Naive B cell (primary cell): ENCODE results near the gene MBNL2. TPM values are rescaled to one million over a fixed set of nuclear protein-coding genes. Genes with fewer than 3 reads are reported as not detected.

Experiments used
- ATAC-seq, 2 donors: fragments of 150-1000 bp; cut with Tn5 transposase; 2 replicates each; pipeline ENCODE4 v1.10.0; 2021; ENCODE audit warnings: low read depth in 2 of 2, mild to moderate bottlenecking in 2 of 2, moderate library complexity in 2 of 2
- DNase-seq: peaks from one replicate; pipeline ENCODE4 v3.0.0; 2022
- H3K27ac Mint-ChIP-seq, 6 donors: one replicate each; pipeline ENCODE4 v1.8.0; 2020 to 2022; ENCODE audit warnings: mild to moderate bottlenecking in 6 of 6, mixed read lengths in 6 of 6, moderate library complexity in 5 of 6, inconsistent platforms in 2 of 6
- H3K27me3 Mint-ChIP-seq, 3 donors: one replicate each; pipeline ENCODE4 v1.8.0; 2021 to 2022; ENCODE audit warnings: mixed read lengths in 3 of 3, mild to moderate bottlenecking in 1 of 3
- H3K36me3 Mint-ChIP-seq, 2 donors: one replicate each; pipeline ENCODE4 v1.8.0; 2020 to 2022; ENCODE audit warnings: mixed read lengths in 2 of 2, inconsistent platforms in 1 of 2, mild to moderate bottlenecking in 1 of 2
- H3K4me1 Mint-ChIP-seq, 3 donors: one replicate each; pipeline ENCODE4 v1.8.0; 2020 to 2022; ENCODE audit warnings: mixed read lengths in 3 of 3, inconsistent platforms in 1 of 3, mild to moderate bottlenecking in 1 of 3, moderate library complexity in 1 of 3
- H3K4me3 Mint-ChIP-seq, 8 donors: one replicate each; pipeline ENCODE4 v1.8.0; 2020 to 2022; ENCODE audit warnings: mild to moderate bottlenecking in 8 of 8, mixed read lengths in 8 of 8, moderate library complexity in 8 of 8, inconsistent platforms in 2 of 8
- H3K9me3 Mint-ChIP-seq, 7 donors: one replicate each; pipeline ENCODE4 v1.8.0; 2020 to 2022; ENCODE audit warnings: mixed read lengths in 7 of 7, mild to moderate bottlenecking in 5 of 7, inconsistent platforms in 2 of 7, moderate library complexity in 1 of 7
- polyA plus RNA-seq, 6 donors: library from polyadenylated mRNA; unstranded; fragments of 300-500 nt; fragmentation: Illumina TruSeq; gene quantifications; one replicate each; pipeline ENCODE4 v1.2.3, GENCODE V29; 2021; ENCODE audit warnings: low read depth in 6 of 6

The MBNL2 gene, protein sequence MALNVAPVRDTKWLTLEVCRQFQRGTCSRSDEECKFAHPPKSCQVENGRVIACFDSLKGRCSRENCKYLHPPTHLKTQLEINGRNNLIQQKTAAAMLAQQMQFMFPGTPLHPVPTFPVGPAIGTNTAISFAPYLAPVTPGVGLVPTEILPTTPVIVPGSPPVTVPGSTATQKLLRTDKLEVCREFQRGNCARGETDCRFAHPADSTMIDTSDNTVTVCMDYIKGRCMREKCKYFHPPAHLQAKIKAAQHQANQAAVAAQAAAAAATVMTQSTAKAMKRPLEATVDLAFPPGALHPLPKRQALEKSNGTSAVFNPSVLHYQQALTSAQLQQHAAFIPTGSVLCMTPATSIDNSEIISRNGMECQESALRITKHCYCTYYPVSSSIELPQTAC
- polyA plus RNA-seq = 10 to 100 TPM; 18.2 to 36.1 (median 21.3) TPM

DNA sequence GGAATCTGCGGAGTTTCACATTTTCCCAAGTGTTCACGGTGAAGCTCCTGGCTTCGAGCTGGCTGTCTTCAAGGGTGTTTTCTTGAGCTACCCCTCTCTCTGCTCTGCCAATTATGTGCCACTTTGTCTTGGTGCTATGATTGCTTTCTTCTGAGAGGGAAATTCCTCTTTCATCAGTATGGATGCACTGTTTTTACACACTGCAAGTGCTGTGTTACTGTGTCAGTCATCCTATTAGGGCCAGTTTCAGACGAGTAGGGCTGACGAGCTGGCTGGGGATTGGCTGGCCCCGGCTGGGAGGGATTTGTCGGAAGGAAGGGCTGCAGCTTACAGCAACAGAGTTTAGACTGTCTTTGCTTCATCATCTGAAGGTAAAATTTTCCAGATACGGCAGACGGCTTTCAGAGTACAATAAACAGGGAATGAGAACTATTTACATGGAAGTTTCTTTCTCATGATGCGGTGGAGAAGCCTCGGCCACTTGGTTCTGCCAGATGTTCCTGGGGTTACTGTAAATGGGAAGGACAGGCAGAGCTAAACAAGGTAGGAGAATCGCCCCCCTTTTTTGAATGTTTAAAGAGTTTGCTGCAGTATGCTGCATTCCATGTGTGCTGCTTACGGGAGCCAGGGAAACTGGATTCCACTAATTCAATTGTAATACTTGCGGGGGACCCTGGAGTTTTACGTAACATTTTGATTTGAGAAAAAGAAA, at the start of gene MBNL2:
Gene MBNL2, plus strand, starts transcription at position 345 of the 712 bp plus-strand sequence. CDS start 53,903 bp downstream, outside the sequence.
- Mint-ChIP-seq H3K27me3 (no peaks in the 10 kb centered on the region), H3K4me1 (peaks cover 38 to 43% (median 43%) of the 10 kb centered on the region in 3 donors), H3K27ac (peak within 1 kb of the TSS; percentile 87 to 99 (median 96)), H3K9me3 (no peaks in the 10 kb centered on the region), H3K36me3 (no peaks in the 10 kb centered on the region), H3K4me3 (peak within 1 kb of the TSS; percentile 88 to 100 (median 94))
- peak; percentile 86 for DNase-seq
- ATAC-seq = peak; percentile 89 to 91

DNA sequence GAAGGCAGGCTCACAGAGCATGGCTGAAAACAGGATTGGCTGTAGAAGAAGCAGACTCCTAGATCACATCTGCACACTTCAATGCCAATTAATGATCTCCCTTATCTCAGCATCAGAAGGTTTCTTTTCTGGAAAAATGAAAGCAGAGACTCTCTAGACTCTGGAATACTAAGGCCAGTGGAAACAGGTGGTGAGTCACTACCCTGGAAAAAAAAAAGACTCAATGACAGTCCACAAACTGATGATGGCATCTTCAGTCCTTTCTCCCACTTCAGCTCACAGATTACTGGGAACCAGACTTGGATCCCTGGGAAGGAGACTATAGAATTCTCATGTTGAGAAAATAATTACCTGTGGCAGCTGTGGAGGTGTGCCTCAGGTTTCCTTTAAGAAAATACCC, 47.5 kb upstream of the MBNL2 start:
- Mint-ChIP-seq H3K27ac (no peak overlapping the region), H3K4me3 (no peak overlapping the region), H3K36me3 (no peaks in the 10 kb centered on the region), H3K9me3 (peaks cover 0 to 12% (median 5%) of the 10 kb centered on the region in 7 donors), H3K27me3 (peaks cover 30 to 44% (median 37%) of the 10 kb centered on the region in 3 donors), H3K4me1 (no peaks in the 10 kb centered on the region)
- DNase-seq (no peak), ATAC-seq (no peak)

- DNase-seq (no peak), ATAC-seq (no peak)
- Mint-ChIP-seq H3K4me3 (no peak overlapping the region), H3K27ac (no peak overlapping the region), H3K27me3 (peaks cover 30 to 40% (median 40%) of the 10 kb centered on the region in 3 donors), H3K4me1 (no peaks in the 10 kb centered on the region), H3K36me3 (no peaks in the 10 kb centered on the region), H3K9me3 (peaks cover 0 to 12% (median 5%) of the 10 kb centered on the region in 7 donors)
Measured at GRCh38 chr13:97175041-97175440, 47.1 kb upstream of the MBNL2 start.

- Mint-ChIP-seq H3K4me1 (no peaks in the 10 kb centered on the region), H3K27me3 (peaks cover 24 to 33% (median 26%) of the 10 kb centered on the region in 3 donors), H3K27ac (no peak overlapping the region), H3K4me3 (no peak overlapping the region), H3K36me3 (no peaks in the 10 kb centered on the region), H3K9me3 (peaks cover 0 to 9% (median 5%) of the 10 kb centered on the region in 7 donors)
- no peak for DNase-seq
- ATAC-seq = no peak
Measured at GRCh38 chr13:97179501-97179900, 42.6 kb upstream of the MBNL2 start.

- DNase-seq (no peak), ATAC-seq (no peak)
- Mint-ChIP-seq H3K27ac (no peak overlapping the region), H3K4me1 (no peaks in the 10 kb centered on the region), H3K27me3 (peaks cover 27 to 38% (median 29%) of the 10 kb centered on the region in 3 donors), H3K9me3 (no peaks in the 10 kb centered on the region), H3K4me3 (no peak overlapping the region), H3K36me3 (no peaks in the 10 kb centered on the region)
Measured at GRCh38 chr13:97182111-97182890, 39.8 kb upstream of the MBNL2 start.

- H3K36me3 Mint-ChIP-seq = no peaks in the 10 kb centered on the region
- no peak overlapping the region for H3K27ac Mint-ChIP-seq
- peaks cover 36 to 43% (median 42%) of the 10 kb centered on the region in 3 donors for H3K27me3 Mint-ChIP-seq
- H3K4me1 Mint-ChIP-seq = peaks cover 0 to 9% (median 6%) of the 10 kb centered on the region in 3 donors
- DNase-seq = no peak
- H3K4me3 Mint-ChIP-seq = no peak overlapping the region
- ATAC-seq = no peak
- H3K9me3 Mint-ChIP-seq = peaks cover 0 to 2% (median 0%) of the 10 kb centered on the region in 7 donors
Measured at GRCh38 chr13:97185291-97185690, 36.8 kb upstream of the MBNL2 start.

GRCh38 chr13:97185751-97186150, 36.4 kb upstream of the MBNL2 start:
- DNase-seq (no peak), ATAC-seq (no peak)
- Mint-ChIP-seq H3K27ac (no peak overlapping the region), H3K27me3 (peaks cover 37 to 41% (median 41%) of the 10 kb centered on the region in 3 donors), H3K9me3 (peaks cover 0 to 2% (median 0%) of the 10 kb centered on the region in 7 donors), H3K36me3 (no peaks in the 10 kb centered on the region), H3K4me1 (peaks cover 0 to 9% (median 6%) of the 10 kb centered on the region in 3 donors), H3K4me3 (no peak overlapping the region)

DNA sequence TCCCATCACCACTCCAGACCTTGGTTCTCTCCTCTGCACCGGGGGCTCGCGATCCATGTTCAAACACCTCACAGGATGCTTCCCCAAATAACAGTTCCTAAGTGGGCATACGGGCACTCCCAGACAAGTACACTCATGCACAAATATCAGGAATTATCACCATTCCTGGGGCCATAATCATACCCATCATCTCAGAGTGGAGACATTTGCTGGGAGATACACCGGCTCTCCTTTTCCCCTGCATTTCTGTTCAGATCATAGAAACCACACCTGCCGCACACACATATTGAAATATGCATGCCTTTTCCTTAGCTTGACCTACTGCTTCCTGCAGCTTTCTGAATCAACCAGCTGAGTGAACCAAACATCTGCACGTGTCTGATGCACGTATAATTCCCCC, 33.9 kb upstream of the MBNL2 start:
- Mint-ChIP-seq H3K36me3 (no peaks in the 10 kb centered on the region), H3K27me3 (peaks cover 36 to 39% (median 37%) of the 10 kb centered on the region in 3 donors), H3K9me3 (peaks cover 0 to 2% (median 0%) of the 10 kb centered on the region in 7 donors), H3K27ac (no peak overlapping the region), H3K4me3 (no peak overlapping the region), H3K4me1 (peaks cover 0 to 9% (median 6%) of the 10 kb centered on the region in 3 donors)
- ATAC-seq = no peak
- no peak for DNase-seq

GRCh38 chr13:97189928-97190327, 32.2 kb upstream of the MBNL2 start:
- Mint-ChIP-seq H3K27me3 (peaks cover 38 to 40% (median 38%) of the 10 kb centered on the region in 3 donors), H3K9me3 (peaks cover 0 to 3% (median 0%) of the 10 kb centered on the region in 7 donors), H3K4me3 (no peak overlapping the region), H3K36me3 (no peaks in the 10 kb centered on the region), H3K27ac (no peak overlapping the region), H3K4me1 (peaks cover 0 to 9% (median 6%) of the 10 kb centered on the region in 3 donors)
- ATAC-seq (no peak), DNase-seq (no peak)

GRCh38 chr13:97191142-97191541, 31.0 kb upstream of the MBNL2 start:
- peaks cover 0 to 3% (median 0%) of the 10 kb centered on the region in 7 donors for H3K9me3 Mint-ChIP-seq

DNA sequence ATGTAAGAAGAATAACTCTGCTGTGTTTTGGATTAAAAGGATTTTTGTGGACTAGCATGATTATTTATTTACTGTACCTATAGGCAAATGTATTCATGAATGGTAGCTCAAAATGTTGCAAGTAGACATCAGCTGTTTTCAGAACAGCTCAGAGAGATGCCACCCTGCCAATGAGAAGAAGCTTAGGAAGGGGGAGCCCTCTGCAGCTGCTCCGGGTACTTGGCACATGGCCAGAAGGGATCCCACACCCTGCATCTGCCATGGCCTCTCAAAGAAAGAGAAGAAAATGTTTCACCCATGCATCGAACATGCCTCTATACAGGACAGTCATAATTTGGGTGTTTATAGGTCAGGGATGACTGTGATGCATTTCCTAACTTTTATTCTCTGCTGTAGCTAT, 30.5 kb upstream of the MBNL2 start:
- ATAC-seq (no peak), DNase-seq (no peak)
- peaks cover 0 to 3% (median 0%) of the 10 kb centered on the region in 7 donors for H3K9me3 Mint-ChIP-seq
- no peaks in the 10 kb centered on the region for H3K36me3 Mint-ChIP-seq
- peaks cover 30 to 40% (median 32%) of the 10 kb centered on the region in 3 donors for H3K27me3 Mint-ChIP-seq
- peaks cover 0 to 9% (median 6%) of the 10 kb centered on the region in 3 donors for H3K4me1 Mint-ChIP-seq
- H3K4me3 Mint-ChIP-seq = no peak overlapping the region
- no peak overlapping the region for H3K27ac Mint-ChIP-seq

More at GRCh38 chr13:97191142-97191541, 31.0 kb upstream of the MBNL2 start:
- peaks cover 32 to 39% (median 33%) of the 10 kb centered on the region in 3 donors for H3K27me3 Mint-ChIP-seq
- ATAC-seq = no peak
- H3K4me3 Mint-ChIP-seq = no peak overlapping the region
- no peak overlapping the region for H3K27ac Mint-ChIP-seq
- H3K4me1 Mint-ChIP-seq = peaks cover 0 to 9% (median 6%) of the 10 kb centered on the region in 3 donors
- no peaks in the 10 kb centered on the region for H3K36me3 Mint-ChIP-seq
- DNase-seq = no peak

GRCh38 chr13:97192166-97192565, 30.0 kb upstream of the MBNL2 start:
- no peak overlapping the region for H3K4me3 Mint-ChIP-seq
- H3K27ac Mint-ChIP-seq = no peak overlapping the region
- H3K36me3 Mint-ChIP-seq = no peaks in the 10 kb centered on the region
- DNase-seq (no peak), ATAC-seq (no peak)
- peaks cover 30 to 37% (median 32%) of the 10 kb centered on the region in 3 donors for H3K27me3 Mint-ChIP-seq
- peaks cover 0 to 9% (median 6%) of the 10 kb centered on the region in 3 donors for H3K4me1 Mint-ChIP-seq
- H3K9me3 Mint-ChIP-seq = peaks cover 0 to 3% (median 0%) of the 10 kb centered on the region in 7 donors

- no peak overlapping the region for H3K4me3 Mint-ChIP-seq
- DNase-seq = no peak
- H3K9me3 Mint-ChIP-seq = peaks cover 0 to 3% (median 0%) of the 10 kb centered on the region in 7 donors
- peaks cover 26 to 44% (median 40%) of the 10 kb centered on the region in 3 donors for H3K27me3 Mint-ChIP-seq
- H3K36me3 Mint-ChIP-seq = peaks cover 0 to 1% of the 10 kb centered on the region in 2 donors
- ATAC-seq = no peak
- H3K27ac Mint-ChIP-seq = no peak overlapping the region
- peaks cover 0 to 4% (median 3%) of the 10 kb centered on the region in 3 donors for H3K4me1 Mint-ChIP-seq
Measured at GRCh38 chr13:97193577-97193976, 28.6 kb upstream of the MBNL2 start.
